GM18517 (cell line): Measurements from ENCODE around the gene FAM149A.

ENCODE experiments used
- ATAC-seq: cut with Tn5 transposase; IDR thresholded peaks from one replicate; pipeline ENCODE4 v1.9.1; 2021; ENCODE audit warnings: mild to moderate bottlenecking, moderate library complexity; ENCODE audit not compliant: unreplicated experiment

The FAM149A gene

GRCh38 chr4:186200516-186200915, 96.0 kb downstream of the FAM149A start:
- no peak for ATAC-seq

- ATAC-seq: no peak
These were observed 96.5 kb downstream of the FAM149A start for GRCh38 chr4:186201010-186201409.

GRCh38 chr4:186201535-186202230, 97.2 kb downstream of the FAM149A start:
- peak; percentile 85 for ATAC-seq

GRCh38 chr4:186202490-186203140, 98.1 kb downstream of the FAM149A start:
- no peak for ATAC-seq

GRCh38 chr4:186203406-186203805, 98.9 kb downstream of the FAM149A start:
- ATAC-seq: no peak

GRCh38 chr4:186204103-186204559, 99.6 kb downstream of the FAM149A start:
- ATAC-seq: peak; percentile 63

- ATAC-seq: no peak
These were observed 100.2 kb downstream of the FAM149A start for GRCh38 chr4:186204686-186205085.

- no peak for ATAC-seq
These were observed 100.7 kb downstream of the FAM149A start for GRCh38 chr4:186205156-186205555.

GRCh38 chr4:186216465-186217024, 112.0 kb downstream of the FAM149A start:
- ATAC-seq: no peak

GRCh38 chr4:186217733-186218293, 113.3 kb downstream of the FAM149A start:
- no peak for ATAC-seq

- ATAC-seq: no peak
These were observed 117.1 kb downstream of the FAM149A start for GRCh38 chr4:186221624-186222023.
